HEK293T (cell line): Measurements from ENCODE around the gene CMC1.

Source experiments
- ARNT ChIP-seq: fragments of 450-650 bp; IDR thresholded peaks from 2 replicates; pipeline ENCODE4 v1.6.1; 2017; ENCODE audit warnings: mild to moderate bottlenecking
- BHLHE40 ChIP-seq: fragments of 450-650 bp; IDR thresholded peaks from 2 replicates; pipeline ENCODE4 v1.6.1; 2016; ENCODE audit warnings: mild to moderate bottlenecking, moderate library complexity, borderline replicate concordance
- ELF4 ChIP-seq: fragments of 450-650 bp; IDR thresholded peaks from 2 replicates; pipeline ENCODE4 v1.6.1; 2017; ENCODE audit warnings: antibody characterized with exemption
- FOXA1 ChIP-seq: fragments of 450-650 bp; IDR thresholded peaks from 2 replicates; pipeline ENCODE4 v1.6.1; 2016; ENCODE audit warnings: mild to moderate bottlenecking
- HDGF ChIP-seq: fragments of 450-650 bp; IDR thresholded peaks from 2 replicates; pipeline ENCODE4 v1.6.1; 2017; ENCODE audit warnings: antibody characterized with exemption, borderline replicate concordance
- LEF1 ChIP-seq: fragments of 450-650 bp; IDR thresholded peaks from 2 replicates; pipeline ENCODE4 v1.6.1; 2017; ENCODE audit warnings: mild to moderate bottlenecking, borderline replicate concordance
- NFRKB ChIP-seq: fragments of 450-650 bp; IDR thresholded peaks from 2 replicates; pipeline ENCODE4 v1.6.1; 2016; ENCODE audit warnings: mild to moderate bottlenecking, moderate library complexity
- PKNOX1 ChIP-seq: fragments of 450-650 bp; IDR thresholded peaks from 2 replicates; pipeline ENCODE4 v1.6.1; 2016
- SP1 ChIP-seq: fragments of 450-650 bp; IDR thresholded peaks from 2 replicates; pipeline ENCODE4 v1.6.1; 2017
- SUZ12 ChIP-seq: fragments of 450-650 bp; IDR thresholded peaks from 2 replicates; pipeline ENCODE4 v1.6.1; 2016; ENCODE audit warnings: mild to moderate bottlenecking
- TARDBP ChIP-seq: fragments of 450-650 bp; IDR thresholded peaks from 2 replicates; pipeline ENCODE4 v1.6.1; 2016
- ZNF384 ChIP-seq: fragments of 450-650 bp; IDR thresholded peaks from 2 replicates; pipeline ENCODE4 v1.6.1; 2016

GRCh38 chr3:28286595-28286994 is 45.2 kb downstream of the CMC1 start:
- no peak for TF ChIP-seq TARDBP
- TF ChIP-seq BHLHE40, result no peak
- TF ChIP-seq PKNOX1, result no peak
- no peak for TF ChIP-seq LEF1
- no peak for TF ChIP-seq SUZ12
- no peak for TF ChIP-seq HDGF
- TF ChIP-seq ARNT, result no peak
- TF ChIP-seq FOXA1, result no peak
- no peak for TF ChIP-seq SP1
- no peak for TF ChIP-seq ELF4
- TF ChIP-seq ZNF384, result no peak
- TF ChIP-seq NFRKB, result no peak
